ENCODE measurements around the gene NHP2.

GRCh38 chr5:178142642-178143041 is 11.0 kb downstream of the NHP2 start:
- TF ChIP-seq MAX (IDR thresholded peaks at IDR 0.05) (no peak), NFIC (IDR thresholded peaks at IDR 0.05) (no peak), FOXM1 (IDR thresholded peaks at IDR 0.05; ENCODE audit: borderline replicate concordance, low read depth) (no peak), EGR1 (IDR thresholded peaks at IDR 0.05) (no peak), ZBTB7A (IDR thresholded peaks at IDR 0.05; ENCODE audit: low read depth) (no peak)

All from Ishikawa (cell line).